Measurements from ENCODE around the gene RABGEF1. TPM values are rescaled to one million over a fixed set of nuclear protein-coding genes. Genes with fewer than 3 reads are reported as not detected.
"Not testable (repeated sequence)": the region's sequence is repeated elsewhere in the genome, so short reads cannot be mapped to it uniquely, and the experiment has no call there.

Gene RABGEF1
- total RNA-seq (2021), result 31.2 and 35.2 TPM in 2 replicates
- Bru-seq, nascent RNA, result percentile 87 among the genes with signal in this experiment
- percentile 94 among the genes with signal in this experiment for BruChase-seq, experiment 1, labeled RNA remaining after a 2-hour chase
- percentile 89 among the genes with signal in this experiment for BruChase-seq, experiment 2, labeled RNA remaining after a 6-hour chase
- long read RNA-seq, transcript RABGEF1-201 (9 exons, 3,733 nt), result major isoform, 13 of 46 reads
- long read RNA-seq, partial matches to known transcripts, result 2 of 46 reads
- long read RNA-seq, other reads (novel, unspliced or antisense), result 29 of 46 reads

GRCh38 chr7:66740302-66740979 is at the start of gene RABGEF1:
Gene RABGEF1, plus strand, starts transcription at chr7:66740733. Its CDS starts 31,167 bp downstream, at chr7:66771900.
- ChIA-PET POLR2A (ENCODE audit: unreplicated experiment) (interaction anchor here (0.5 to 0.6 kb wide), 5 partner anchors 56 to 688 kb away, joined by 3 to 6 read pairs (median 3); no protein-coding TSS in a partner anchor), CTCF (no interaction called here)
- H4K20me1 ChIP-seq (ENCODE audit: insufficient read depth), result no peaks in the 10 kb centered on the region; the same call in 1 of the 2 replicates
- no peaks in the 10 kb centered on the region for H3K9me3 ChIP-seq (ENCODE audit: insufficient read depth, low read depth)
- H3K27me3 ChIP-seq (ENCODE audit: insufficient read depth, low read depth), result no peaks in the 10 kb centered on the region
- H3K27ac ChIP-seq, result peak within 1 kb of the TSS; percentile 62
- peak within 1 kb of the TSS; percentile 76 for H2AFZ ChIP-seq
- peaks cover 11% of the 10 kb centered on the region for H3F3A ChIP-seq (ENCODE audit: insufficient read depth, low read depth)
- peaks cover 13% of the 10 kb centered on the region; the same call in 1 of the 2 replicates for H3K4me1 ChIP-seq (replicated peaks; ENCODE audit: insufficient read depth)
- DNase-seq, result peak; percentile 93 to 98
- BruUV-seq (replicated peaks), result no TSS peak
- TF ChIP-seq EZH2 (IDR thresholded peaks at IDR 0.05; ENCODE audit: low read depth) (no peak), CTCF (conservative IDR thresholded peaks at IDR 0.05) (no peak)
- peaks cover 65% of the 10 kb centered on the region for H3K79me2 ChIP-seq (ENCODE audit: low read depth)
- no peaks in the 10 kb centered on the region for H3K9me2 ChIP-seq (ENCODE audit: insufficient read depth)
- peak within 1 kb of the TSS; percentile 84 for H3K4me2 ChIP-seq
- intact Hi-C loops (cut with micrococcal nuclease; ENCODE audit: unreplicated experiment), result loop anchor here (2.0 to 5.0 kb wide), 2 partner anchors 58 to 257 kb away; partner anchors contain the start of genes SBDS and TYW1
- H3K36me3 ChIP-seq (ENCODE audit: low read depth), result no peaks in the 10 kb centered on the region
- H3K4me3 ChIP-seq, result peak within 1 kb of the TSS; percentile 71

GRCh38 chr7:66693331-66693730 is 47.2 kb upstream of the RABGEF1 start:
- Histone ChIP-seq H3K4me2 (no peak overlapping the region), H3F3A (ENCODE audit: insufficient read depth, low read depth) (no peaks in the 10 kb centered on the region), H2AFZ (no peak overlapping the region), H3K4me3 (no peak overlapping the region), H4K20me1 (ENCODE audit: insufficient read depth) (0 out of 2 replicates have a peak, but pooled peaks cover 4% of the 10 kb centered on the region), H3K4me1 (replicated peaks; ENCODE audit: insufficient read depth) (no peaks in the 10 kb centered on the region), H3K9me3 (ENCODE audit: insufficient read depth, low read depth) (no peaks in the 10 kb centered on the region), H3K27ac (no peak overlapping the region), H3K36me3 (ENCODE audit: low read depth) (no peaks in the 10 kb centered on the region), H3K9me2 (ENCODE audit: insufficient read depth) (no peaks in the 10 kb centered on the region), H3K27me3 (ENCODE audit: insufficient read depth, low read depth) (no peaks in the 10 kb centered on the region), H3K79me2 (ENCODE audit: low read depth) (no peaks in the 10 kb centered on the region)
- DNase-seq, result no peak
- POLR2A ChIA-PET (ENCODE audit: unreplicated experiment), result no interaction called here
- CTCF ChIA-PET, result no interaction called here
- intact Hi-C loops (cut with micrococcal nuclease; ENCODE audit: unreplicated experiment), result no loop called here
- no TSS peak for BruUV-seq (replicated peaks)
- no peak for TF ChIP-seq CTCF (conservative IDR thresholded peaks at IDR 0.05)
- no peak for TF ChIP-seq EZH2 (IDR thresholded peaks at IDR 0.05; ENCODE audit: low read depth)

- Histone ChIP-seq H3K4me2 (no peak overlapping the region), H4K20me1 (ENCODE audit: insufficient read depth) (0 out of 2 replicates have a peak, but pooled peaks cover 4% of the 10 kb centered on the region), H3K27me3 (ENCODE audit: insufficient read depth, low read depth) (no peaks in the 10 kb centered on the region), H3K27ac (no peak overlapping the region), H3K79me2 (ENCODE audit: low read depth) (no peaks in the 10 kb centered on the region), H3K4me1 (replicated peaks; ENCODE audit: insufficient read depth) (no peaks in the 10 kb centered on the region), H2AFZ (no peak overlapping the region), H3K9me3 (ENCODE audit: insufficient read depth, low read depth) (no peaks in the 10 kb centered on the region), H3K4me3 (no peak overlapping the region), H3K36me3 (ENCODE audit: low read depth) (no peaks in the 10 kb centered on the region), H3F3A (ENCODE audit: insufficient read depth, low read depth) (no peaks in the 10 kb centered on the region), H3K9me2 (ENCODE audit: insufficient read depth) (no peaks in the 10 kb centered on the region)
- no TSS peak for BruUV-seq (replicated peaks)
- CTCF ChIA-PET, result no interaction called here
- TF ChIP-seq EZH2 (IDR thresholded peaks at IDR 0.05; ENCODE audit: low read depth) (no peak), CTCF (conservative IDR thresholded peaks at IDR 0.05) (no peak)
- POLR2A ChIA-PET (ENCODE audit: unreplicated experiment), result no interaction called here
- no peak for DNase-seq
- intact Hi-C loops (cut with micrococcal nuclease; ENCODE audit: unreplicated experiment), result no loop called here
These were observed 46.2 kb upstream of the RABGEF1 start for GRCh38 chr7:66694286-66694685.

GRCh38 chr7:66695417-66695816 is 45.1 kb upstream of the RABGEF1 start:
- H3K27me3 ChIP-seq (ENCODE audit: insufficient read depth, low read depth); H3K79me2 ChIP-seq (ENCODE audit: low read depth); H3F3A ChIP-seq (ENCODE audit: insufficient read depth, low read depth); CTCF ChIA-PET; BruUV-seq (replicated peaks); H3K4me3 ChIP-seq; H3K4me1 ChIP-seq (replicated peaks; ENCODE audit: insufficient read depth); H3K9me2 ChIP-seq (ENCODE audit: insufficient read depth); H4K20me1 ChIP-seq (ENCODE audit: insufficient read depth); DNase-seq; POLR2A ChIA-PET (ENCODE audit: unreplicated experiment); H2AFZ ChIP-seq; H3K9me3 ChIP-seq (ENCODE audit: insufficient read depth, low read depth); H3K36me3 ChIP-seq (ENCODE audit: low read depth); H3K27ac ChIP-seq; H3K4me2 ChIP-seq: not testable (repeated sequence)
- intact Hi-C loops (cut with micrococcal nuclease; ENCODE audit: unreplicated experiment), result loop anchor here (5.0 kb wide), 1 partner anchor 523 kb away; no protein-coding TSS in a partner anchor

- not testable (repeated sequence) for BruUV-seq (replicated peaks); H4K20me1 ChIP-seq (ENCODE audit: insufficient read depth)
These were observed 44.4 kb upstream of the RABGEF1 start for GRCh38 chr7:66696134-66696533.

More at GRCh38 chr7:66696134-66696533, 44.4 kb upstream of the RABGEF1 start:
- H3K27me3 ChIP-seq (ENCODE audit: insufficient read depth, low read depth); H3K36me3 ChIP-seq (ENCODE audit: low read depth); H3K9me3 ChIP-seq (ENCODE audit: insufficient read depth, low read depth); DNase-seq; H3K4me2 ChIP-seq; CTCF ChIA-PET; H3K4me3 ChIP-seq; H3F3A ChIP-seq (ENCODE audit: insufficient read depth, low read depth); H3K4me1 ChIP-seq (replicated peaks; ENCODE audit: insufficient read depth); H3K79me2 ChIP-seq (ENCODE audit: low read depth); H3K9me2 ChIP-seq (ENCODE audit: insufficient read depth); H3K27ac ChIP-seq; H2AFZ ChIP-seq; POLR2A ChIA-PET (ENCODE audit: unreplicated experiment): not testable (repeated sequence)
- intact Hi-C loops (cut with micrococcal nuclease; ENCODE audit: unreplicated experiment), result loop anchor here (5.0 kb wide), 1 partner anchor 524 kb away; no protein-coding TSS in a partner anchor

All from PC-9 (cell line).